ENCODE measurements around the gene PRR5L. TPM values are rescaled to one million over a fixed set of nuclear protein-coding genes. Genes with fewer than 3 reads are reported as not detected.
A peak's percentile ranks its signal among the peaks of the same experiment; 100 is the strongest.

Gene PRR5L
- total RNA-seq, 1 donor from 2014 or later: 14.7 TPM

GRCh38 chr11:36447514-36447913, 151.4 kb downstream of the PRR5L start:
- Histone ChIP-seq H3F3A (ENCODE audit: low read depth) (no peaks in the 10 kb centered on the region), H3K4me3 (no peak overlapping the region), H3K27me3 (no peaks in the 10 kb centered on the region), H3K9me3 (ENCODE audit: low read depth) (no peaks in the 10 kb centered on the region), H3K27ac (no peak overlapping the region), H3K4me2 (peak overlapping the region; percentile 31), H3K36me3 (no peaks in the 10 kb centered on the region), H3K9ac (no peak overlapping the region), H4K20me1 (ENCODE audit: low read depth) (no peaks in the 10 kb centered on the region), H3K79me2 (ENCODE audit: low read depth) (no peaks in the 10 kb centered on the region), H2AFZ (replicated peaks) (no peak overlapping the region), H3K4me1 (peaks cover 22% of the 10 kb centered on the region)
- no peak overlapping the region for H3K27ac Mint-ChIP-seq
- H3K4me1 Mint-ChIP-seq: peaks cover 21% of the 10 kb centered on the region
- TF ChIP-seq EZH2 (IDR thresholded peaks at IDR 0.05): no peak
- TF ChIP-seq EZH2phosphoT487 (IDR thresholded peaks at IDR 0.05): no peak
- no peak for TF ChIP-seq CTCF (IDR thresholded peaks at IDR 0.05)
- no peaks in the 10 kb centered on the region for H3K9me3 Mint-ChIP-seq
- H3K4me3 Mint-ChIP-seq: no peak overlapping the region
- H3K27me3 Mint-ChIP-seq (ENCODE audit: insufficient read depth, low read depth): peaks cover 7% of the 10 kb centered on the region
- peak; percentile 39 for DNase-seq (ENCODE audit: low spot score)
- peaks cover 42% of the 10 kb centered on the region for H3K36me3 Mint-ChIP-seq

DNA sequence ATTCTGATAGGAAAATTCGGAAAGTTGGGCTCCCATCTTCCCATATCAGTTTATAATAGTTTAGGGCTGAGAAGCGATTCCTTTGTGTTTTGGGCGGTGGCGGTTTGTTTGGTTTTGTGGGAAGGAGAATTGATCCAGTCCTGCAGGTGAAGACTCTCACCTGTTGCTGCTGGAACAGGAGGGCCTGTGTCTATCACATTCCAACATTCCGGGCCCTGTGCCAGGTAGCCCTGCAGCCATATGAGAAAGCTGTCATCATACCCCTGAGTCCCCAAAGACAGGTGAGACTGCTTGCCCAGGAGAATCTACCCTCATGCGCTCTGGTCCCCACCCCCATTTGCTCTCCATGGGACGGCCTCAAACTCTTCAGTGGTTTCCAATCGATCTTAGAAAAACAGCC, 151.9 kb downstream of the PRR5L start:
- H3K4me1 Mint-ChIP-seq: peaks cover 24% of the 10 kb centered on the region
- Histone ChIP-seq H3K4me1 (peaks cover 23% of the 10 kb centered on the region), H3K9ac (no peak overlapping the region), H3K4me2 (no peak overlapping the region), H3K27ac (no peak overlapping the region), H2AFZ (replicated peaks) (no peak overlapping the region), H3K27me3 (no peaks in the 10 kb centered on the region), H3F3A (ENCODE audit: low read depth) (no peaks in the 10 kb centered on the region), H3K79me2 (ENCODE audit: low read depth) (no peaks in the 10 kb centered on the region), H3K9me3 (ENCODE audit: low read depth) (no peaks in the 10 kb centered on the region), H3K4me3 (no peak overlapping the region), H4K20me1 (ENCODE audit: low read depth) (no peaks in the 10 kb centered on the region), H3K36me3 (no peaks in the 10 kb centered on the region)
- peaks cover 44% of the 10 kb centered on the region for H3K36me3 Mint-ChIP-seq
- no peak overlapping the region for H3K27ac Mint-ChIP-seq
- peaks cover 7% of the 10 kb centered on the region for H3K27me3 Mint-ChIP-seq (ENCODE audit: insufficient read depth, low read depth)
- H3K4me3 Mint-ChIP-seq: no peak overlapping the region
- H3K9me3 Mint-ChIP-seq: no peaks in the 10 kb centered on the region
- no peak for DNase-seq (ENCODE audit: low spot score)
- no peak for TF ChIP-seq CTCF (IDR thresholded peaks at IDR 0.05)
- TF ChIP-seq EZH2 (IDR thresholded peaks at IDR 0.05): no peak
- TF ChIP-seq EZH2phosphoT487 (IDR thresholded peaks at IDR 0.05): no peak

DNA sequence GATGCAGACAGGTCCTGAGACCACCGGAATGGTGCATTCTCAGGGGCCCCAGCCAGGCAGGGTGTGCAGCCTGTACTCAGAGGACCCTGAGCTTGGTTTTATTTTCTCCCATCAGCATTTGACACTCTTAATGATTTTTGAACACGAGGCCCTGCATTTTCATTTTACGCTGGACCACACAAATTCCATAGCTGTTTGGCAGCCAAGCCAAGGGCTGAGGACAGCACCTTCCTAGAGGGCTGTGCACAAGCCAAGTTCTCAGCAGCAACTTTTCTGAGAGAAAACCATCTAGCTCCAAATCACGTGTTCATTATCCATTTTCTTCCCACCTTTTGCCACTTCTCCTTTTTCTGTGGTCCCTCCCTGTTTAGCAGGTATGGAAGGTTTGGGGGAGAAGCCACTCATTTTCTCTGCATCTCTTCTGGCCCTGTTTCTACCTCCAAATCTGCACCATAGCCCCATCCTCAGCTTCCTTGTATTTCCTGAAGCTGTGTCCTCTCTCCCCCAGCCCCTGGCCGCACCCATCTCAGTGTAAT, 153.5 kb downstream of the PRR5L start:
- no peaks in the 10 kb centered on the region for H3K36me3 ChIP-seq
- Mint-ChIP-seq H3K4me3 (no peak overlapping the region), H3K27ac (no peak overlapping the region), H3K36me3 (peaks cover 47% of the 10 kb centered on the region), H3K4me1 (peaks cover 41% of the 10 kb centered on the region), H3K27me3 (ENCODE audit: insufficient read depth, low read depth) (peaks cover 9% of the 10 kb centered on the region), H3K9me3 (no peaks in the 10 kb centered on the region)
- H3K9ac ChIP-seq: no peak overlapping the region
- no peaks in the 10 kb centered on the region for H4K20me1 ChIP-seq (ENCODE audit: low read depth)
- H3K27ac ChIP-seq: no peak overlapping the region
- no peak overlapping the region for H3K4me3 ChIP-seq
- H3K27me3 ChIP-seq: no peaks in the 10 kb centered on the region
- H3K4me2 ChIP-seq: no peak overlapping the region
- H3K4me1 ChIP-seq: peaks cover 35% of the 10 kb centered on the region
- H3K9me3 ChIP-seq (ENCODE audit: low read depth): no peaks in the 10 kb centered on the region
- no peak for DNase-seq (ENCODE audit: low spot score)
- no peak overlapping the region for H2AFZ ChIP-seq (replicated peaks)
- no peaks in the 10 kb centered on the region for H3K79me2 ChIP-seq (ENCODE audit: low read depth)
- TF ChIP-seq CTCF (IDR thresholded peaks at IDR 0.05): no peak
- no peak for TF ChIP-seq EZH2phosphoT487 (IDR thresholded peaks at IDR 0.05)
- no peak for TF ChIP-seq EZH2 (IDR thresholded peaks at IDR 0.05)
- peaks cover 15% of the 10 kb centered on the region for H3F3A ChIP-seq (ENCODE audit: low read depth)

Measured in neural progenitor cell (in vitro differentiated cells).